Astrocyte (in vitro differentiated cells and primary cell): ENCODE results near the gene SORL1.

Experiments used
- CTCF ChIP-seq: IDR thresholded peaks from 2 replicates; pipeline ENCODE4 v1.5.1; 2011; ENCODE audit warnings: low read depth, mild to moderate bottlenecking, inconsistent platforms, low read length, moderate library complexity; ENCODE audit not compliant: insufficient read depth
- EZH2 ChIP-seq: IDR thresholded peaks from 2 replicates; pipeline ENCODE4 v1.6.1; 2012; ENCODE audit warnings: mild to moderate bottlenecking, low read length, inconsistent platforms; ENCODE audit not compliant: insufficient read depth

GRCh38 chr11:121544956-121545355 lies 92.8 kb downstream of the SORL1 start:
- TF ChIP-seq CTCF: no peak
- TF ChIP-seq EZH2: no peak
